HG02973 (cell line): Measurements from ENCODE around the gene FHOD3.
"Not testable (repeated sequence)": the region's sequence is repeated elsewhere in the genome, so short reads cannot be mapped to it uniquely, and the experiment has no call there.

Experiments used
- ATAC-seq: cut with Tn5 transposase; IDR thresholded peaks from one replicate; pipeline ENCODE4 v1.9.1; 2021; ENCODE audit warnings: moderate library complexity; ENCODE audit not compliant: unreplicated experiment

Gene FHOD3

DNA sequence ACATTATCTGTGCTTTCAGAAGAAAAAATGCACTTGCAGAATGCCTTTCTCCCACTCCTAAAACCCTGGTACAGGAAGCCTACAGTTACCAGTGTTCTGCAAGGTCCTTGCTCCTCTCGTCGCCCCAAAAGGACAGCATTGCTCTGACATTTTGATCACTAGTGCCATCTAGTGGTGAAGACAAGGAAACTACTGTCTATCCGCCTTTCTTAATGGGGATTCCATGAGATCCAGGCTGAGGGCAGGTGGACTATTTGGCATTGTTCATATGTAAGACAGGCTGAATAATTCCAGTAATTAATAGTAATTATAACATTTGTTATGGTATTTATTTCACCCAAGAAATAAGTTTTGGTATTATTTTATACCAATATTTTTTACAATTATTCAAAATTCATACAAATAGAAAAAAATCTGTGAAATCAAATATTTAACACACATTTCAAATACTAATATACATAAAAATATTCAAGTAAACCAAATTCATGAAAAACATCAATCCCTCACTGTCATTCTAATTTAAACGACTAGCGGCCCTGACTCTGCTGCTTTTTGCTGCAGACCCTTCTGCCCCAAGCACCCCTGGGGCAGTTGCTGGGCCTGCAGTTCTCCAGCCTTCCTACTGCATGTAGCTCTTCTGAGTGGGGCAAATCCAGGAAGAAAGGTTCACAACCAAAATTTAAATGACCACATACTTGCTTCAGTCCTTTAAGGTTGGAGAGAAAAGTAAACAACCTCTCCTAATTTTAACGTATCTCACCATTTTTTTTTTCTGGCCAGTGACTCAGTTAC, 512.3 kb downstream of the FHOD3 start:
- peak; percentile 95 for ATAC-seq

DNA sequence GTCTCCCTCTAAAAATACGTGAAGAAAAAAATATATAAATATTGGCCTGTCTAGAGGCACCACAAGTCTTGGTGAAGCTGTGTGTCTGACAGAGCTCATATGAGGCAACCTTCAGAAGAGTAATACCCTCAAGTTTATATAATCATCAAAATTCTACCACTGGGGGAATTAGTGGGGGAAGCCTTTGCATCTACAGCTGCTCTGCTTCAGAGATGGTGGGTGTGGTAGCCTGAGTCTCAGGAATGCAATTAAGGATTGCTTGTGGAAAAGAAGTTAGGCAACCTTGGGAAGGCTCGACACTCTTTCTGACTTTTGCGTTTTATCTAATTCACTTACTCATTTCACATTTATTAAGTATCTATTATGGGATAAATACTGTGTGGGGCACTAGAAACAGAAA, 513.9 kb downstream of the FHOD3 start:
- ATAC-seq = no peak

DNA sequence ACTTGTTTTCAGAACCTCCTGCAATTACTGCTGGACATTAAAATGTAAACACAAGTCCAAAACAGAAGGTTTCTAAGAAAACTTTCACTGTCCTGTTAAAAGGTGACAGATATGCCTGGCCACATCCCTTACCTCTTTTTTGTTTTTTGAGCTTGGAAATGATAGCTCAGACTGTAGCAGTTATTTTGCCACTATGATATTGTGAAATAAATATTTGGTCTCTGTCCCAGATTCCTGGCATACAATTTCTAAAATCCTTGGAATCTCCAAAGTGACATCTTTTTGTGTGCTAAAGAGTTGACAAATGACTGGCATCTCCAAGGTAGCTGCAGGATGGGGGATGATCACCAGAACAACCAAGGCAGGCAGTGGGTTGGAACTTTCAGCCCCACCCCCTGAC, 514.4 kb downstream of the FHOD3 start:
- no peak for ATAC-seq

DNA sequence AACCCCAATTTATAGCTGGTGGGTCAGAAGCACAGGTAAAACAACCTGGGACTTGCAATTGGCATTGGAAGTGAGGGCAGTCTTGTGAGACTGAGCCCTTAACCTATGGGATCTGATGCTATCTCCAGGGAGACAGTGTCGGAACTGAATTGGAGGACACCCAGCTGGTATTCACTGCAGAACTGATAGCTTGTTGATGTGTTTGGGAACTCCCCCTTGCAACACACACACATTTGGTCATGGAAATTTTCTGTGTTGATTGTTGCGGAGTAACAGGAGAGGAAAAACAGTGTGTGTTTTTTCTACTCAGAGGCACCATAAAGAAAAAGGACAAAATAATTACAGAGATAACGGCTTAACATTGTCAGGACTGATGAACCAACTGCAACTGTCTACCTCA, 515.2 kb downstream of the FHOD3 start:
- no peak for ATAC-seq

DNA sequence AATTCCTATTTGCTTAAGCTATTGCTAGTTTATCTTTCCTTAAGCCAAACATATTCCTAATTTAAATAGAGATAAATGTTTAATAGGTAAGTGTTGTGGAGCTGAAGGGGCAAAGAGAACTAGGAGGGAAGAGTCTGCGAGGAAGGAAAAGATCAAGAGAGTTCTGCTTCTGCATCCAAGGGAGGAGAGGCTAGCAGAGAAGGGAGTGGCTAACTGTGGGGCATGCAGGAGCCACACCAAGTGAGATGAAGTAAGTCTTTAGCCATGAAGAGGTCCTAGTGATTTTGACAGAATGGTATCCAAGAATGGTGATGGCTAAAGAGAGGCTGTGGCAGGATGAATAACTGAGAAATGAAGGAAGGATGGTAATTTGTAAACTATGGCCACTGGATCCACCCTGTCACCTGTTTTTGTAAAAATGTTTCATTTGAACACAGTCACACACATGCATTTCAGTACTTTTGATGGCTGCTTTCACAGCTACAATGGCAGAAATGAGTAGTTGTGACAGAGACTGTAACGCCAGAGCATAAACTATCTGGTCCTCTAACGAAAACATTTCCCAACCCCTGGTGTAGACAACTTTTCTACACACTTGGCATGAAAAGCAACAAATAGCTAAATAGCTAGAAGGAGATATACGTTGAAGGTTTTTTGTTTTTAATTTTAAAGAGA, 515.7 kb downstream of the FHOD3 start:
- no peak for ATAC-seq

DNA sequence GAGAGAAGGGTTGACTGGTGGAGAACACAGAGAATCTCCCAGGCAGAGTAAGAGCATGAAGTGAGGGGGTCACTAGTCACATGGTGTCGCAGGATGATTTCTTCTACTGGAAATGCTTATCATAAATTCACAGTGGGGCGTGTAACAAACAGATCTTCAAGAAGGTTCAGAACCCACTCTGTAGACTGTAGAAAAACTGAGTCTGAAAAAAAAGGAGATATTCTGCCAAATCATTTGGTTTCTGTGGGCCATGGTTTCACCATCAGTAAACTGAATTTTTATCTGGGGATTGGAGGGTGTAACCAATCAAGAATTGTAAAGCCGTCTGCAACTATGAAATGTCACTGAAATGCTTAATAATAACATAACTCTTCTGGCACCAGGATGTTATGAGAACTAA, 516.3 kb downstream of the FHOD3 start:
- no peak for ATAC-seq

DNA sequence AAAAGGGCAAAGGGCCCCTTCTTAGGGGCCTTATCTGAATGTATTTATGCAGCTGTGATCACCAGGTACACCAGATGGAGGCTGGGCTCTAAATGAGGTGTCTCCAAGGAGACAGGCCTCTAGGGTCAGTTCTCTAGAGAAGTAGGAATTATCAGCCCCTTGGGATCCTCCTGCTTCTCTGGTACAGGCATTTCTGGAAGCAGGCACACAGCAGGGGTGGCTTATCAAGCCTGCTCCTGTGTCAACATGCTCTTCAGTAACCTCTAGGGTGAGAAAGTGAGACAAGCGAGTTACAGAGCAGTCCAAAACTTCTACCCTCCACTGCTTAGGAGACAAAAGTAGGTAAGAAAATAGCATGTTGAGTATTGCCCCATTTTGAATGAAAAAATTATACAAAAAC, 517.5 kb downstream of the FHOD3 start:
- ATAC-seq = no peak

DNA sequence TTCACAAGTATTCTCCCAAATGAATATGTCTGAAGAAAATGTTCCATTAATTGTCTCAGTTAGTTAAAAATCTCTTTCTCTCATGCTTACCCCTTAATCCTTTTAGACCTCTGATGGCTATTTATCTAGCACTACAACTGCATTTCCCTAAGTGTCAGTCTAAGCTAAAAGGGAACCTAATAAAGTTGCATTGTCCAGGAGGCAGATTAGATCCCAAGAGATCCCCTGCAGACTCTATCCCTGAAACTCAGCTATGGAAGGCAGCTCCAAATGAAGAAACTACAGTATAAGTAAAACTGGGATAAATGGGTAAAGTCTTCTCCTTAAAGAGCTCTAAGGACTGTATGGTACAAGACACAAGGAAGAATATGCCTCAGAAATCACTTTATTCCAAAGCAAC, 518.6 kb downstream of the FHOD3 start:
- not testable (repeated sequence) for ATAC-seq

DNA sequence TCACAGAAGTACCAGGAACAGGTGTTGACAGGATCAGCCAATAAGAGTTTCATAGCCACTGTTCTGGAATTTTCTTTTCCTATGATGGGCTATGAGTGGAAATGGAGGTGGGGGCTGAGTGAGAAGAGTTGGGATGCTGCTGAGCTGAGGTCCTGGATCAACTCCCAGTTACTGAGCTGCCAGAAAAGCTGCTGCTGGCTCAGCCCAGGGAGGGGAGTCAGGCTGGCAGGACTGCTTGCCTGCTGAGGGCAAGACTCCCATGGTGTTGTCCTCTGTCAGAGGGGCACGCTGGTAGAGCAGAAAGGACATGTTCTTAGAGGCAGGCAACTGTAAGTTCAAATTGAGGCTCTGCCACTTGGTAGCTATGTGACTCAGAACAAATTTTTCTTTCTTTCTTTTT, 519.5 kb downstream of the FHOD3 start:
- ATAC-seq = no peak

DNA sequence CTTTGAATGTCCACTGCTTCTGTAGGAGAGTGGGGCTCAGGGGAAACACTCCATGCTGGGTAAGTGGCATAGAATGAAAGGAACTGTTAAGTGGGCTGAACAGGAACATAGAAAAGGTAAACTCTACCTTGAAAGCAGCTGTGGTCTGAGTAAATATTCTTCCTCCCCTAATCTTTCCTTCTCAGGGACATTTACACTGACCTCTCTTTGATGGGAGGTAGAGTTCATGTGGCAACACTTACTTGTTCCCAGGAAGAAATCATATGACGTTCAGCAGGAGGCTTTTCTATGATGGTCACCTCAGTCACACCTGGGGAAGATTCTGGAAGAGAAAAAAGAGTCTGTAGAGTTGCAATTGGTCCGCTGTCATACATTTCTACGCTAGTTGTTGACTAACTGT, 521.1 kb downstream of the FHOD3 start:
- ATAC-seq = no peak

DNA sequence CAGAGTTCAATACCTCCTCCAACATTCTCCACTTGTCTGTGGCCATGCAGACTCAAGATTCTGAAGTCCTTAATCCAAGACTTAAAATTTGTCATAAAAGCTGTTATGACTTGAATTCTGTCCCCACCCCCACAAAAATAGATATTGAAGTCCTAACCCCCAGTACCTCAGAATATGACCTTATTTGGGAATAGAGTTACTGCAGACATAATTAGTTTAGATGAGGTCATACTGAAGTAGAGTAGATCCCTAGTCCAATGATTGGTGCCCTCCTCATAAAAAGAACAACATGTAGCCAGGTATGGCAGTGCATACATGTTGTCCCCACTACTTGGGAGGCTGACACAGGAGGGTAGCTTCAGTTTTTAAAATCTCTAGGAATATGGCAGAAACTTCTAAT, 522.1 kb downstream of the FHOD3 start:
- no peak for ATAC-seq

DNA sequence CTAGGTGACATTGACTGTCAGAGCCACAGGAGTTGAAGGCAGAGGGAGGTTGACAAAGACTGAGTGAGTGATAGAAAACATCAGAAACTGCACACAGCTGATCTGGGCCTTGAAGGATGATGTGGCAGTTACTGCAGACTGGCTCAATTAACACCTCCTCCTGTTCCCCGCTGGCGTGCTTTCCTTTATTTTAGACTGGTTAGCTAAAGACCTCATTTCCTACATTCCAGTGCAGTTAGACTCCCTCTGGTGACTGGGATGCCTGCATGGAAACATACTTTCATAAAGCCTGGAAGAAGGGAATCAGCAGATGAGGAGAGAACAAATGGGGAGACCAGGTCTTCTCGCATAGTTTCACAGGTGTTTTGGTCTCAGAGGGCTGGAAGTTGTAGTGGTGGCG, 524.2 kb downstream of the FHOD3 start:
- no peak for ATAC-seq

DNA sequence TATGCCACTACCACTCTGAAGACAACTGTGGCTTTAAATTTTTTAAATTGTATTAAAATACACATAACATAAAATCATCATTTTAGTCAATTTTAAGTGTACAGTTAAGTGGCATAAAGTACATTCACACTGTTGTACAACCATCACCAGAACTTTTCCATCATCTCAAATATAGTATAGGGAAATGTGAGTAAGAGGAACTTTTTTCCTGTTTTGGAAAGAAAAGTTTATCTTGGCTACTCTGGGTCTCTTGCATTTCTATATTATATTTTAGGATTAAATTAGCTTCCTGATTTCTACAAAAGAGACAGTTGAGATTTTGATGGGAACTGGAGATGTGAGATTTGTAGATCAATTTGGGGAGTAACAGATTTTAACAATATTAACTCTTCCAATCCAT, 528.0 kb downstream of the FHOD3 start:
- no peak for ATAC-seq

DNA sequence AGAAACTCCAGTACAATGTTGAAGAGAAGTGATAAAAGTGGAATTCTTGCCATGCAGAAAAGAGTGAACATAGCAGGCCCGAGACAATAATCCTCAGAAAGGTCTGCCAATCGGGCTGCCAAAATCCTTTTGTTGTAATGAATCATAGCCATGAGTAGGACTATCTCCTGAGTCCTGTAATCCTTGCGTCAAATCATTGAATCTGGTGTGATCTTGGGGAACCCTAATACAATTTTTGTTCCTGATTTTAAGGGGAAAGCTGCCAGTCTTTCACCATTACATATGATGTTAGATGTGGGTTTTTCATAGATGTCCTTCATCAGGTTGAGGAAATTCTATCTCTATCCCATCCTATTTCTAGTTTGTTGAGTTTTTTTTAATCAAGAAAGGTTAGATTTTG, 529.0 kb downstream of the FHOD3 start:
- no peak for ATAC-seq

DNA sequence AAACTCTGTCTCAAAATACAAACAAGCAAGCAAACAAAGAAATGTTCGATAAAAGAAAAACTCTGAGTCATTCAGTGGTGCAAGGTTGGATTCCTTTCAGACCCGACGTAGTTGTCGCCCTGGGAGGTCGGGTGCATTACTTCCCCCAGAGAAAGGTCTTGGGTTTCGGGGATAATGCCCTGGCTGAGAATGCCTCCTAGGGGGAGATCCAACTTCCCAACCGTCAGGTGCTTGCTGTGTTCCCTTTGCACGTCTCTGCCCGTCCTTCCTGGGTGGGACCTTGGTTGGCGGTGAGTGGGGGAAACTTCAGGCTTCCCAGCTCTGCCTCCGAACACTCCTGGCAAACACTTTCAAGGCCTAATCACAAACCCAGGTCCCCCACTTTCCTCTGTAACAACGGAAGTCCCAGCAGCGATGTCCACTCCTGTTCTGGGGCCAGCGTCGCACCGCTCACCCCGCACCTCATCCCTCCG, 530.7 kb downstream of the FHOD3 start:
- no peak for ATAC-seq

DNA sequence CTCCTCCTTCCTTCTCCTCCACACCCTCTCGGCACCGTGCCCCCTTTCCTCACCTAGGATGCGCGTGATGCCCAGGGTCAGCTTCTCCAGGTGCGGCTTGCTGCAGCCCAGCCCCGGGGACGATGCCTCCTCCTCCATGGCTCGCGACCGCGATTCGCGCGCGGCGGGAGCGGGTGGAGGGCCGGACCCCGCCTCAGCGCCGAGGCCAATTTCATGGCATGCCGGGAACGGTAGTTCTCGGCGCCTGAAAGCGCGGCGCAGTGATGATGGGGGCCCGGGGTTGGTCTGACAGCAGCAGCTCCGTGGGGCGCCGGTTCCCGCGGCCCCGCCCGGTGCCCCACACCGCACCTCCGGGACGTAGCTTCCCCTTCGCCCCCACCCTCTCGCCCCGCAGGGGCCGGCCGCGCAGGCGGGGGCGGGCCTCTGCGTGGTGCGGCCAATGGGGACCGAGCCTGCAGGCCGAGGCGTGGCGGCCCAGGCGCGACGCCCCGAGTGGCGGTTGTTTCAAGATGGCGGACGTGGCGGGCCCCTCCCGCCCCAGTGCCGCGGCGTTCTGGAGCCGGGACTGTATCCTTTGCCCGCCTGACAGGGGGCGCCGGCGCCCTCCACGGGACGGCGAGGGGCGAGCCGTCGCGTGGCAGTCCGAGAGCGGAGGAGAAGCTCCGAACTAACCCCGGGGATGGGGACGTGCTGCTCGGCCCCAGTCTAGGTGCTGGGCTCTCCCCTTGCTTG, 531.3 kb downstream of the FHOD3 start, which contains the start of the genes KIAA1328 and TPGS2:
Gene KIAA1328, plus strand, starts transcription at position 498 of the 732 bp plus-strand sequence. Its CDS starts 12 bp downstream, at position 510.
Gene TPGS2, minus strand, starts transcription at position 373 of the 732 bp plus-strand sequence. Its CDS starts 235 bp downstream, at position 138.
- peak; percentile 92 for ATAC-seq
